SK-N-SH (cell line): ENCODE measurements around the gene SUFU.
"Not testable (repeated sequence)": the region's sequence is repeated elsewhere in the genome, so short reads cannot be mapped to it uniquely, and the experiment has no call there.

Experiments
- EZH2phosphoT487 ChIP-seq: fragments of 200-600 bp; sonication (generic); IDR thresholded peaks from 2 replicates; pipeline ENCODE4 v1.6.1; 2017; ENCODE audit warnings: low read depth, mixed run types, mild to moderate bottlenecking, antibody characterized with exemption, moderate library complexity, borderline replicate concordance
- MEF2A ChIP-seq: IDR thresholded peaks from 2 replicates; pipeline ENCODE4 v1.4.0; 2012; ENCODE audit warnings: low read depth, borderline replicate concordance
- NFIC ChIP-seq: IDR thresholded peaks from 2 replicates; pipeline ENCODE4 v1.4.0; 2012; ENCODE audit warnings: borderline replicate concordance
- NRF1 ChIP-seq: IDR thresholded peaks from 2 replicates; pipeline ENCODE4 v1.6.1; 2012; ENCODE audit warnings: low read depth, mild to moderate bottlenecking, low read length
- POLR2AphosphoS5 ChIP-seq: IDR thresholded peaks from 2 replicates; pipeline ENCODE4 v1.6.1; 2012; ENCODE audit warnings: low read depth, low read length
- RAD21 ChIP-seq: IDR thresholded peaks from 2 replicates; pipeline ENCODE4 v1.6.1; 2012; ENCODE audit warnings: mild to moderate bottlenecking, low read length
- YY1 ChIP-seq: IDR thresholded peaks from 2 replicates; pipeline ENCODE4 v1.4.0; 2012; ENCODE audit warnings: low read depth, mild to moderate bottlenecking
- TF ChIP-seq, protein P1 (sequence below): fragments of 150-350 bp; IDR thresholded peaks from 2 replicates; pipeline ENCODE4 v1.6.1; 2016; ENCODE audit warnings: mild to moderate bottlenecking, low read depth, low read length
- TF ChIP-seq, protein P2 (sequence below): fragments of 150-350 bp; IDR thresholded peaks from 2 replicates; pipeline ENCODE4 v1.6.1; 2017; ENCODE audit warnings: antibody characterized with exemption, low read length, low read depth, borderline replicate concordance
- TF ChIP-seq, protein P3 (sequence below): fragments of 200-600 bp; sonication (generic); IDR thresholded peaks from 2 replicates; pipeline ENCODE4 v1.6.1; 2017; ENCODE audit warnings: antibody characterized with exemption, mild to moderate bottlenecking, moderate library complexity

DNA sequence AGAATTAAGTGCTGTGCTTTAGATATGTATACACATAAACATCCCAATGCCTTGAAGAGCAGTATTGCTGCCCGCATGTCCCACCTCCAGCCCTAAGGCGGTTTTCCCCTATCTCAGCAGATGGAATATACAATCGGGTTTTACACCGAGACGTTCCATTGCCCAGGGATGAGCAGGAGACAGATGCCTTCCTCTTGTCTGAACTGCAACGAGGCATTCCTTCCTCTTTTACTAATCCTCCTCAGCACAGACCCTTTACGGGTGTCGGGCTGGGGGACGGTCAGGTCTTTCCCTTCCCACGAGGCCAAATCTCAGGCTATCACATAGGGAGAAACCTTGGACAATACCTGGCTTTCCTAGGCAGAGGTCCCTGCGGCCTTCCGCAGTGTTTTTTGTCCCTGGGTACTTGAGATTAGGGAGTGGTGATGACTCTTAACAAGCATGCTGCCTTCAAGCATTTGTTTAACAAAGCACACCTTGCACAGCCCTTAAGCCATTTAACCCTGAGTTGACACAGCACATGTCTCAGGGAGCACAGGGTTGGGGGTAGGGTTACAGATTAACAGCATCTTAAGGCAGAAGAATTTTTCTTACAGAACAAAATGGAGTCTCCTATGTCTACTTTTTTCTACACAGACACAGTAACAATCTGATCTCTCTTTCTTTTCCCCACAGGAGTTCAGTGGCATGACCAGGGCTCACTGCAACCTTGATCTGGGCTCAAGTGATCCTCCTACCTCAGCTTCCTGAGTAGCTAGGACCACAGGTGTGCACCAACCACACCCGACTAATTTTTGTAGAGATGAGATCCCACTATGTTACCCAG, 48.9 kb upstream of the SUFU start:
- TF ChIP-seq, protein P1, sequence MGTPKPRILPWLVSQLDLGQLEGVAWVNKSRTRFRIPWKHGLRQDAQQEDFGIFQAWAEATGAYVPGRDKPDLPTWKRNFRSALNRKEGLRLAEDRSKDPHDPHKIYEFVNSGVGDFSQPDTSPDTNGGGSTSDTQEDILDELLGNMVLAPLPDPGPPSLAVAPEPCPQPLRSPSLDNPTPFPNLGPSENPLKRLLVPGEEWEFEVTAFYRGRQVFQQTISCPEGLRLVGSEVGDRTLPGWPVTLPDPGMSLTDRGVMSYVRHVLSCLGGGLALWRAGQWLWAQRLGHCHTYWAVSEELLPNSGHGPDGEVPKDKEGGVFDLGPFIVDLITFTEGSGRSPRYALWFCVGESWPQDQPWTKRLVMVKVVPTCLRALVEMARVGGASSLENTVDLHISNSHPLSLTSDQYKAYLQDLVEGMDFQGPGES, result not testable (repeated sequence)
- TF ChIP-seq, protein P2, sequence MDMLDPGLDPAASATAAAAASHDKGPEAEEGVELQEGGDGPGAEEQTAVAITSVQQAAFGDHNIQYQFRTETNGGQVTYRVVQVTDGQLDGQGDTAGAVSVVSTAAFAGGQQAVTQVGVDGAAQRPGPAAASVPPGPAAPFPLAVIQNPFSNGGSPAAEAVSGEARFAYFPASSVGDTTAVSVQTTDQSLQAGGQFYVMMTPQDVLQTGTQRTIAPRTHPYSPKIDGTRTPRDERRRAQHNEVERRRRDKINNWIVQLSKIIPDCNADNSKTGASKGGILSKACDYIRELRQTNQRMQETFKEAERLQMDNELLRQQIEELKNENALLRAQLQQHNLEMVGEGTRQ, result not testable (repeated sequence)
- TF ChIP-seq YY1, POLR2AphosphoS5, MEF2A, NRF1, NFIC, RAD21, EZH2phosphoT487: not testable (repeated sequence)
- TF ChIP-seq, protein P3, sequence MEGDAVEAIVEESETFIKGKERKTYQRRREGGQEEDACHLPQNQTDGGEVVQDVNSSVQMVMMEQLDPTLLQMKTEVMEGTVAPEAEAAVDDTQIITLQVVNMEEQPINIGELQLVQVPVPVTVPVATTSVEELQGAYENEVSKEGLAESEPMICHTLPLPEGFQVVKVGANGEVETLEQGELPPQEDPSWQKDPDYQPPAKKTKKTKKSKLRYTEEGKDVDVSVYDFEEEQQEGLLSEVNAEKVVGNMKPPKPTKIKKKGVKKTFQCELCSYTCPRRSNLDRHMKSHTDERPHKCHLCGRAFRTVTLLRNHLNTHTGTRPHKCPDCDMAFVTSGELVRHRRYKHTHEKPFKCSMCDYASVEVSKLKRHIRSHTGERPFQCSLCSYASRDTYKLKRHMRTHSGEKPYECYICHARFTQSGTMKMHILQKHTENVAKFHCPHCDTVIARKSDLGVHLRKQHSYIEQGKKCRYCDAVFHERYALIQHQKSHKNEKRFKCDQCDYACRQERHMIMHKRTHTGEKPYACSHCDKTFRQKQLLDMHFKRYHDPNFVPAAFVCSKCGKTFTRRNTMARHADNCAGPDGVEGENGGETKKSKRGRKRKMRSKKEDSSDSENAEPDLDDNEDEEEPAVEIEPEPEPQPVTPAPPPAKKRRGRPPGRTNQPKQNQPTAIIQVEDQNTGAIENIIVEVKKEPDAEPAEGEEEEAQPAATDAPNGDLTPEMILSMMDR, result not testable (repeated sequence)
